ENCODE data around the gene FGD6. TPM values are rescaled to one million over a fixed set of nuclear protein-coding genes. Genes with fewer than 3 reads are reported as not detected.
"Not testable (repeated sequence)": the region's sequence is repeated elsewhere in the genome, so short reads cannot be mapped to it uniquely, and the experiment has no call there.

FGD6 gene
- total RNA-seq, 1 donor from 2014 or later = 42.1 TPM

DNA sequence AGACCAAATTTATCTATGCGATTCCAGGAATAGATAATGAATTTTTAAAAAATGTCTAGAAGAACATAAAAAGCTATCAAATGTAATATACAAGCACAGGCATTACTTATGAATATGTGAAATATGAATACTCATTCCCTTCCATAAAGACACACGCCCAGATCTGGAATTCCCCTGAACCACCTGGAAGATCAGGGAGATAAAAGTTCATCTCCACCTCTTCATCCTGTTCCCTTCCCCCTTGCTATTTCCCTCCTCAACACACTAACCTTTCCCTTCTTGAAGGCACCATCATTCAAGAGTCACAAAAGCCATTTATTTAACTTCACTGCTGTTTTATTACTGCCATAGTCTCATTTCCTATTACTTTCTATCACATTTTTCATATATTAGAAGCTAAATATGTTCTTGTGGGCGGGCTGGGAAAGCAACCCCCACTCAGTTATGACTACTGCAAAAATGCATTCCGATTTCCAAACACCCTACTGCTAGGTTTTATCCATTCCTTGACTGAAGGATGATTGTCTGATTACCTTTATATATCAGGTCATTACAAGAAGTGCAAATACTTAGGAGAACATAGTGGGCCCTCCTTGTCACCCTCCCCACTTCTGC is 16.1 kb downstream of the FGD6 start:
- Mint-ChIP-seq H3K27me3 (ENCODE audit: unreplicated experiment) (no peaks in the 10 kb centered on the region), H3K4me1 (ENCODE audit: low read depth, unreplicated experiment) (peaks cover 29% of the 10 kb centered on the region), H3K36me3 (ENCODE audit: unreplicated experiment) (no peaks in the 10 kb centered on the region), H3K4me3 (ENCODE audit: unreplicated experiment) (no peak overlapping the region), H3K9me3 (ENCODE audit: unreplicated experiment) (no peaks in the 10 kb centered on the region), H3K27ac (ENCODE audit: unreplicated experiment) (no peak overlapping the region)
- DNase-seq = no peak
- TF ChIP-seq, protein P1, sequence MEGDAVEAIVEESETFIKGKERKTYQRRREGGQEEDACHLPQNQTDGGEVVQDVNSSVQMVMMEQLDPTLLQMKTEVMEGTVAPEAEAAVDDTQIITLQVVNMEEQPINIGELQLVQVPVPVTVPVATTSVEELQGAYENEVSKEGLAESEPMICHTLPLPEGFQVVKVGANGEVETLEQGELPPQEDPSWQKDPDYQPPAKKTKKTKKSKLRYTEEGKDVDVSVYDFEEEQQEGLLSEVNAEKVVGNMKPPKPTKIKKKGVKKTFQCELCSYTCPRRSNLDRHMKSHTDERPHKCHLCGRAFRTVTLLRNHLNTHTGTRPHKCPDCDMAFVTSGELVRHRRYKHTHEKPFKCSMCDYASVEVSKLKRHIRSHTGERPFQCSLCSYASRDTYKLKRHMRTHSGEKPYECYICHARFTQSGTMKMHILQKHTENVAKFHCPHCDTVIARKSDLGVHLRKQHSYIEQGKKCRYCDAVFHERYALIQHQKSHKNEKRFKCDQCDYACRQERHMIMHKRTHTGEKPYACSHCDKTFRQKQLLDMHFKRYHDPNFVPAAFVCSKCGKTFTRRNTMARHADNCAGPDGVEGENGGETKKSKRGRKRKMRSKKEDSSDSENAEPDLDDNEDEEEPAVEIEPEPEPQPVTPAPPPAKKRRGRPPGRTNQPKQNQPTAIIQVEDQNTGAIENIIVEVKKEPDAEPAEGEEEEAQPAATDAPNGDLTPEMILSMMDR (IDR thresholded peaks at IDR 0.05; ENCODE audit: partially characterized antibody, unreplicated experiment) = no peak

DNA sequence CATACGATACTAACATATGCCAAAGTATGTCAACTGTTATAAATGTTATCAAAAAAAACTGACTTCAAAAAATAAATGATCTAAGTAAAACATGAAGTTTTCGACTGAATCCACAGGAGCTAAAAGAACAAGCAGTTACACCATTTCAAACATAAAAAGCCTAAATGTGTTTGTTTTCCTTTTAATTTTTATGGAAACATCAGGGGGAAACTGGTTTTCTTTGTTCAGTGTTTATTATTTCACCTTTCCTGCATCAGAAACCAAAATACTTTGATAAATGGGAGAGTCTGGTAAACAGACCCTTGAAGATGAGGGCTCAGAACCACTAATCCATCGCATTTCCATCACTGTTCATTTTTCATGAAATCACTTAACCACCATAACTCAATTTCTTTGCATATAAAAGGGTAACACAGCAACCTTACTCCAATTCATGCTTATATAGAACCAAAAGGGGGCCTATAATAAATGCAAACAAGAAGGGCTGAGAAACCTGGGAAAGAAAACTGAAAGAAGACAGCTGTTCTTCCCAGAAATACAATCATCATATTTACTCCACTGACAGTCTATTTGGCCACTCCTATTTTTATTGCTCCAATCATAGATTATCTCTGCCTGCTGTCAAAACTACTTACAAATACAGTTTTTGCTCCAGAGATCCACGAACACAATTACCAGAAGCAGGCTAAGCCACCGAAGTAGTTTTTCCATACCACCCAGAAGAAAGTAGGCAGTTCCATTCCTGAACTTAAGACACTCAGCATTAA is 17.0 kb downstream of the FGD6 start:
- Mint-ChIP-seq H3K27me3 (ENCODE audit: unreplicated experiment) (no peaks in the 10 kb centered on the region), H3K36me3 (ENCODE audit: unreplicated experiment) (no peaks in the 10 kb centered on the region), H3K9me3 (ENCODE audit: unreplicated experiment) (no peaks in the 10 kb centered on the region), H3K27ac (ENCODE audit: unreplicated experiment) (no peak overlapping the region), H3K4me3 (ENCODE audit: unreplicated experiment) (no peak overlapping the region), H3K4me1 (ENCODE audit: low read depth, unreplicated experiment) (peaks cover 23% of the 10 kb centered on the region)
- no peak for DNase-seq
- TF ChIP-seq, protein P1 (IDR thresholded peaks at IDR 0.05; ENCODE audit: partially characterized antibody, unreplicated experiment) = no peak

GRCh38 chr12:95198914-95199313 is 18.4 kb downstream of the FGD6 start:
- Mint-ChIP-seq H3K9me3 (ENCODE audit: unreplicated experiment) (no peaks in the 10 kb centered on the region), H3K36me3 (ENCODE audit: unreplicated experiment) (no peaks in the 10 kb centered on the region), H3K4me1 (ENCODE audit: low read depth, unreplicated experiment) (peaks cover 17% of the 10 kb centered on the region), H3K27ac (ENCODE audit: unreplicated experiment) (no peak overlapping the region), H3K4me3 (ENCODE audit: unreplicated experiment) (no peak overlapping the region), H3K27me3 (ENCODE audit: unreplicated experiment) (no peaks in the 10 kb centered on the region)
- TF ChIP-seq, protein P1 (IDR thresholded peaks at IDR 0.05; ENCODE audit: partially characterized antibody, unreplicated experiment) = no peak
- no peak for DNase-seq

DNA sequence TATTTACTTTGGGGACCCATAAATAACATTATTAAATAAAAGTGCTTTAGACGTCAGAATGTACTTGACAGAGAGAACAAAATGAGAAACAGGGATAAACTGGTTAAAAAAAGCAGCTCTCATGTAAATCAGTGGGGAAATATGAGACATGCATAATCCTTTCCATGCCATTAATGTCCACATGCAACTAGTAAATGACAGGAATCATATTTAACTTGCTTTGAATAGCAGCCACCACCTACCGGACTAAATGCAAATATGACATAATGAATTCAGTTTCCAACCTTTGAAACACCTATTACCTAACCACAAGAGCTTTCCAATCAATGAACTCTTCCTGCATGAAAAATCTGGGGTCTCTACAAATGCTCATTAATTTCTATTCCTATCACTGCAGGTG is 19.6 kb downstream of the FGD6 start:
- no peak for DNase-seq

DNA sequence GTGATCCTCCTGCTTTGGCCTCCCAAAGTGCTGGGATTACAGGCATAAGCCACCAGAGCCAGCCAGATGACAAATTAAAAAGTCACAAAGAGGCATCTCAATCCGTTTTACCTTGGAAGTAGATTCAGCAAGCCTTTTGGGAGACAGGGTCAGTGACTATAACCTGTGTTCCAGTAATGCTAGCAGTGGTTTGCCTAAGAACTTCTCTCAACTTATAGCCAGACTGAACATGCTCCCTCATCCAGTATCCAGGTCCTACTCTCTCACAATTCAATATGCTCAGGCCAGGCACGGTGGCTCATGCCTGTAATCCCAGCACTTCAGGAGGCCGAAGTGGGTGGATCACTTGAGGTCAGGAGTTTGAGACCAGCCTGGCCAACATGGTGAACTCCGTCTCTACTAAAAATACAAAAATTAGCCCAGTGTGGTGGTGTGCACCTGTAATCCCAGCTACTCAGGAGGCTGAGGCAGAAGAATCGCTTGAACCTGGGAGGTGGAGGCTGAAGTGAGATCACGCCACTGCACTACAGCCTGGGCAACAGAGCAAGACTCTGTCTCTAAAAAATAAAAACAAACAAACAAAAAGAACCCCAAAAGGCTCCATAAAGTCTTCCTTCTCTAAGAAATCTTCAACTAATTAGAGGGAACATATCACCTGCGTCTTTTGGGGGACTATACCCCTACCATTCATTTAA is 20.2 kb downstream of the FGD6 start:
- DNase-seq; H3K36me3 Mint-ChIP-seq (ENCODE audit: unreplicated experiment); H3K27ac Mint-ChIP-seq (ENCODE audit: unreplicated experiment); H3K9me3 Mint-ChIP-seq (ENCODE audit: unreplicated experiment); H3K4me3 Mint-ChIP-seq (ENCODE audit: unreplicated experiment); H3K27me3 Mint-ChIP-seq (ENCODE audit: unreplicated experiment): not testable (repeated sequence)
- H3K4me1 Mint-ChIP-seq (ENCODE audit: low read depth, unreplicated experiment) = peaks cover 12% of the 10 kb centered on the region

More for the DNA sequence above, 19.6 kb downstream of the FGD6 start:
- H3K4me1 Mint-ChIP-seq (ENCODE audit: low read depth, unreplicated experiment) = peaks cover 12% of the 10 kb centered on the region
- TF ChIP-seq, protein P1 (IDR thresholded peaks at IDR 0.05; ENCODE audit: partially characterized antibody, unreplicated experiment) = no peak
- H3K27me3 Mint-ChIP-seq (ENCODE audit: unreplicated experiment) = no peaks in the 10 kb centered on the region
- no peak overlapping the region for H3K27ac Mint-ChIP-seq (ENCODE audit: unreplicated experiment)
- no peak overlapping the region for H3K4me3 Mint-ChIP-seq (ENCODE audit: unreplicated experiment)
- no peaks in the 10 kb centered on the region for H3K36me3 Mint-ChIP-seq (ENCODE audit: unreplicated experiment)
- H3K9me3 Mint-ChIP-seq (ENCODE audit: unreplicated experiment) = no peaks in the 10 kb centered on the region

Measured in glutamatergic neuron (in vitro differentiated cells).